Skeletal muscle satellite cell (primary cell): ENCODE results near the gene ATP10A.

Source experiments
- H3K27me3 ChIP-seq: 2 replicates; pipeline ENCODE4 v1.7.0; 2013; ENCODE audit warnings: low read length; ENCODE audit not compliant: control insufficient read depth, insufficient read depth
- H3K36me3 ChIP-seq: 2 replicates; pipeline ENCODE4 v1.7.0; 2013; ENCODE audit warnings: mild to moderate bottlenecking, control low read depth, low read length; ENCODE audit not compliant: insufficient read depth
- H3K4me1 ChIP-seq: 2 replicates; pipeline ENCODE4 v1.7.0; 2013; ENCODE audit warnings: low read length; ENCODE audit not compliant: control insufficient read depth, insufficient read depth
- H3K4me2 ChIP-seq: 2 replicates; pipeline ENCODE4 v1.7.0; 2013; ENCODE audit warnings: mild to moderate bottlenecking, low read length
- H3K4me3 ChIP-seq: 2 replicates; pipeline ENCODE4 v1.7.0; 2013; ENCODE audit warnings: low read length
- H3K9ac ChIP-seq: 2 replicates; pipeline ENCODE4 v1.7.0; 2013; ENCODE audit warnings: mild to moderate bottlenecking, low read depth, low read length, moderate library complexity
- H3K9me3 ChIP-seq: replicated peaks from 2 replicates; pipeline ENCODE4 v1.7.0; 2013; ENCODE audit warnings: mild to moderate bottlenecking, control low read depth, low read length

ATP10A gene

GRCh38 chr15:25838871-25839195 is 24.3 kb downstream of the ATP10A start:
- H3K4me2 ChIP-seq, result no peak overlapping the region
- H3K4me3 ChIP-seq, result no peak overlapping the region
- no peak overlapping the region for H3K9ac ChIP-seq
- H3K9me3 ChIP-seq, result no peaks in the 10 kb centered on the region
- no peaks in the 10 kb centered on the region for H3K4me1 ChIP-seq
- H3K36me3 ChIP-seq, result no peaks in the 10 kb centered on the region
- H3K27me3 ChIP-seq, result no peaks in the 10 kb centered on the region

- Histone ChIP-seq H3K9me3 (no peaks in the 10 kb centered on the region), H3K4me2 (no peak overlapping the region), H3K36me3 (no peaks in the 10 kb centered on the region), H3K9ac (no peak overlapping the region), H3K4me3 (no peak overlapping the region), H3K4me1 (no peaks in the 10 kb centered on the region), H3K27me3 (no peaks in the 10 kb centered on the region)
Measured at GRCh38 chr15:25838191-25838870, 24.8 kb downstream of the ATP10A start.

DNA sequence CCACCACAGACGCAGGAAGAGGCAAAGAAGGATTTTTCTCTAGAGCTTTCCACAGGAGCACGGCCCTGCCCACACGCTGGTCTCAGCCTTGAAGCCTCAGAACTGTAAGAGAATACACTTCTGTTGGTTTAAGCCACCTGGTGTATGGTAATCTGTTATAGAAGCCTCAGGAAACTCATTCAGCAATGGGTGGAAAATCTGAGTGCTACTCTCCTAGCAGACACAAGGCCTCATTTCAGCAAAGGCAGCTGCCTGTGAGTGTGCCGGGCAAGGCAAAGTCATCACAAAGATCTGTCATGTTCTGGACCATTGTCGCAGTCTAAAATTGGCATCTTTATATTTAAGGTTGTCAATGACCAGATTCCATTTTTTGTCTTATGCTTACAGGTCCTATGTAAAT is 31.0 kb downstream of the ATP10A start:
- Histone ChIP-seq H3K27me3 (no peaks in the 10 kb centered on the region), H3K4me1 (peaks cover 33% of the 10 kb centered on the region), H3K36me3 (no peaks in the 10 kb centered on the region), H3K4me2 (no peak overlapping the region), H3K9ac (peak overlapping the region; percentile 82), H3K9me3 (no peaks in the 10 kb centered on the region), H3K4me3 (no peak overlapping the region)

DNA sequence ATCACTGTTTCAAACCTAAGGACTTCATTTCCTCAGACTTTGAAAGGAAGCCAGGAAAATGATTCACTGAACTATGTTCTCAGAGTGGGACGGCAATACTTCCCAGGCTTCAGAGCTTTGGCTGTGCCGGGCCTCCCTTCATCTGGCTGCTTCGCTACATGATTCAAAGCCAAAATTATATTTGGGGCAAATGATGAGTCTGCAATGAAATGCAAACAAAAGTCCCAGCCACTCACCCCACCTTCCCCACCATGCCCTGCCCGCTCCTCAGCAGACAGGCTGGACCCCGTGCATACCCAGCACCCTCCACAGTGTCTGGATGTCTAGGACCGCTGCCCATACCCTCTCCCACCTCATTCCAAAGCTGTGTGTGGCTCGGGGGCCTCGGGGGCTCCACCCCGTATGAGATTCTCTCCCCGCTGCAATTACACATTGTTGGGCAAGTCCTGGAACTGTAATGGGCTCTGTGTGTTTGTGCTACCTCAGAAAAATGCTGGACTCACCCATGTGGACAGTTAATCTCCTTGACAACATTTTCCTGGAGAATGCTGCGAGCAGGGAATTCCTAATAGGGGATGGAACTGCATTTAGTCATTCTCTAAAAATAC is 32.2 kb downstream of the ATP10A start:
- no peaks in the 10 kb centered on the region for H3K9me3 ChIP-seq
- peak overlapping the region; percentile 82 for H3K9ac ChIP-seq
- H3K4me1 ChIP-seq, result peaks cover 33% of the 10 kb centered on the region
- no peaks in the 10 kb centered on the region for H3K36me3 ChIP-seq
- H3K4me3 ChIP-seq, result peak overlapping the region; percentile 62
- H3K27me3 ChIP-seq, result no peaks in the 10 kb centered on the region
- H3K4me2 ChIP-seq, result peak overlapping the region; percentile 84

GRCh38 chr15:25829073-25829472 is 34.1 kb downstream of the ATP10A start:
- H3K9me3 ChIP-seq, result no peaks in the 10 kb centered on the region
- H3K4me1 ChIP-seq, result peaks cover 33% of the 10 kb centered on the region
- no peak overlapping the region for H3K4me3 ChIP-seq
- H3K9ac ChIP-seq, result no peak overlapping the region
- H3K4me2 ChIP-seq, result no peak overlapping the region
- H3K36me3 ChIP-seq, result no peaks in the 10 kb centered on the region
- no peaks in the 10 kb centered on the region for H3K27me3 ChIP-seq

DNA sequence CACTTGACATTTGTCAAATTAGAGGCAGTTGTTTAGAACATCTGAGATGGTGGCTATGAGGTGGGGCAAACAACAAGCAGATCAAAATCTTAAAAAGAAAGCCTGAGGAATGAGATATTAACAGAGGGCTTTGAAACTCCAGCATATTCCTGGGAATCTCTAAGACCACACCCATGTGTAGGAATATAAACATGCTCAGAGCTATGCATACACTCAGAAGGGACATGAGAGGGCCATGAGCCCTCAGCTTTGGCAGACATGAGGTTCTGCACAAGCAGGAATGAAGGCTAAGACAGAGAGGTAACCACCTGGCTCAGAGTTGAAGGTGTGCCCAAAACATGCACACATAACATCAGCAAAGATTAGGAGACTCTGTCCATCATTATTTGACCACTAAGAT is 37.9 kb downstream of the ATP10A start:
- Histone ChIP-seq H3K9me3 (no peaks in the 10 kb centered on the region), H3K4me3 (no peak overlapping the region)

GRCh38 chr15:25824618-25825017 is 38.5 kb downstream of the ATP10A start:
- Histone ChIP-seq H3K9me3 (no peaks in the 10 kb centered on the region), H3K4me2 (no peak overlapping the region), H3K9ac (no peak overlapping the region), H3K4me3 (no peak overlapping the region), H3K36me3 (no peaks in the 10 kb centered on the region), H3K27me3 (no peaks in the 10 kb centered on the region), H3K4me1 (peaks cover 7% of the 10 kb centered on the region)

More for the DNA sequence above, 37.9 kb downstream of the ATP10A start:
- H3K36me3 ChIP-seq, result no peaks in the 10 kb centered on the region
- H3K4me2 ChIP-seq, result no peak overlapping the region
- H3K9ac ChIP-seq, result no peak overlapping the region
- H3K4me1 ChIP-seq, result peaks cover 12% of the 10 kb centered on the region
- no peaks in the 10 kb centered on the region for H3K27me3 ChIP-seq

DNA sequence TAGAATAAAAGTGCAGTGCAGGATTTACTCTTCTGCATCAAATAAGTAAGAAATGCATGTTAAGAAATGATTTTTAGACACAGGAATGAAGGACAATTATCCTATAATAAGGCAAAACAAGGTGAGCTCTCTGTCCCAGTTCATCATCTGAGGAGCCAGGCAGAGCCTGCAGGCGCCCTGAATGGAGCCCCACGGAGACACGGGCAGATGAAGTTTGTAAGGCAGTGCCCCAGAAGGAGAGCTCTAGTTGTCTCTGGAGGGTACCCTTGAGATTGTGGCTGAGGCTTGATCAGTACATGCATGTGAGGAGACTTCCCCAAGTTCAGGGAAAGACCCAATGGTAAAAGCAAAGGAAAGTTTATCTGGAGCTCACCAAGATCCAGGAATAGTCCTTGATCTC is 50.3 kb downstream of the ATP10A start:
- H3K4me2 ChIP-seq, result no peak overlapping the region
- H3K9ac ChIP-seq, result no peak overlapping the region
- H3K27me3 ChIP-seq, result no peaks in the 10 kb centered on the region
- no peaks in the 10 kb centered on the region for H3K9me3 ChIP-seq
- H3K4me3 ChIP-seq, result no peak overlapping the region
- H3K4me1 ChIP-seq, result no peaks in the 10 kb centered on the region
- no peaks in the 10 kb centered on the region for H3K36me3 ChIP-seq

GRCh38 chr15:25812073-25812472 is 51.1 kb downstream of the ATP10A start:
- no peaks in the 10 kb centered on the region for H3K4me1 ChIP-seq
- no peak overlapping the region for H3K4me3 ChIP-seq
- no peak overlapping the region for H3K9ac ChIP-seq
- H3K36me3 ChIP-seq, result no peaks in the 10 kb centered on the region
- H3K4me2 ChIP-seq, result no peak overlapping the region
- H3K27me3 ChIP-seq, result no peaks in the 10 kb centered on the region
- H3K9me3 ChIP-seq, result no peaks in the 10 kb centered on the region

GRCh38 chr15:25811481-25811906 is 51.6 kb downstream of the ATP10A start:
- Histone ChIP-seq H3K9ac (no peak overlapping the region), H3K36me3 (no peaks in the 10 kb centered on the region), H3K9me3 (no peaks in the 10 kb centered on the region), H3K4me3 (no peak overlapping the region), H3K4me2 (no peak overlapping the region), H3K27me3 (no peaks in the 10 kb centered on the region), H3K4me1 (no peaks in the 10 kb centered on the region)

DNA sequence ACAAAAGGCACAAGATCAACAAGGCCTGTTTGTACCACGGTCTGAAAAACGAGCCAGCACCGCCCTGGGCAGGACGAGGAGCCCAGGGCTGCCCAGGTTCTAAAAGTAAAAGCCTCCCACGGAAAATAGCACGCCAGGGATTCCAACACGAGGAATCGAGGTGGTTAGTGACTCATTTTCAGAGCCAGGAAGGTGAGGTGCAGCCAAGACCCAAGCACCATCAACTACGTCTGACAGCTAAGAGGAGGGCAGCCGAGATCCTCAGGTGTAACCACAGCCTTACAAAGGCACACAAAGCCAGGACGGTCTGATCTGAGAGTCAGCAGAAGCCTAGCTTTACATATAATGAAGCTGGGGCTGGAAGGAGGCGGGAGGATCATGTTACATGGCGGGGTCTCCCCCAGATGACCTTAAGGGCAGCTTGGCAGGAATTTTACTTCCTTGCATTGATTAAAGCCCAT is 52.5 kb downstream of the ATP10A start:
- no peaks in the 10 kb centered on the region for H3K36me3 ChIP-seq
- peaks cover under 1% of the 10 kb centered on the region for H3K4me1 ChIP-seq
- H3K4me3 ChIP-seq, result no peak overlapping the region
- no peak overlapping the region for H3K4me2 ChIP-seq
- no peaks in the 10 kb centered on the region for H3K9me3 ChIP-seq
- no peak overlapping the region for H3K9ac ChIP-seq
- H3K27me3 ChIP-seq, result no peaks in the 10 kb centered on the region

DNA sequence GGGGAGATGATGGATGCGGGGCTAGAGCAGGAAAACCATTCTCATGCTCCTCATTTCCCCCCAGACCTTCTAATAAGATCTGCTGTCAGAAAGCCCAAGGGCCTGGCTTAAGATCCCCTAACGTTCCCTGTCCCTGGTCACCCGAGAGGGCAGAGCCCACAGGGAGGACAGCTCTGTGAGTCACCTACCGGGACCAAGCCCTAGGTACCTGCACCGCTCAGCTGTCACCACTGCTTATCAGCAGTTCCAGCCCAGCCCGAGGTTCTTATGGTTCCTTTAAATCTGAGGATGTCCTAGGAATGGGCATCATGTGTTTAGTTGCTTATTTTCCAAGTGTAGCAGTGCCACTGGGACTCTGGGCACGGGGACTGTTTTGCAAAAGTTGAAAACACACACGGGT is 53.0 kb downstream of the ATP10A start:
- H3K4me3 ChIP-seq, result no peak overlapping the region
- no peaks in the 10 kb centered on the region for H3K36me3 ChIP-seq
- no peaks in the 10 kb centered on the region for H3K9me3 ChIP-seq
- H3K9ac ChIP-seq, result no peak overlapping the region
- H3K27me3 ChIP-seq, result no peaks in the 10 kb centered on the region
- H3K4me2 ChIP-seq, result no peak overlapping the region
- H3K4me1 ChIP-seq, result peaks cover 6% of the 10 kb centered on the region
